Activated CD8-positive, alpha-beta T cell treated with anti-CD3 and anti-CD28 coated beads for 36 hours (primary cell): Measurements from ENCODE around the gene ADAMTS4. TPM values are rescaled to one million over a fixed set of nuclear protein-coding genes. Genes with fewer than 3 reads are reported as not detected.

Experiments used
- ATAC-seq: fragments of 200-7000 bp; cut with Tn5 transposase; one replicate; pipeline ENCODE4 v1.10.0; 2021; ENCODE audit warnings: mild to moderate bottlenecking, moderate library complexity
- CTCF ChIA-PET: fragments of 350-600 bp; sonication (Branson Sonifier 250); formaldehyde crosslinking; loops from one replicate; lab custom pipeline; 2021; ENCODE audit warnings: antibody characterized with exemption; lab: Charles Lee
- POLR2A ChIA-PET: fragments of 350-600 bp; sonication (Branson Sonifier 250); formaldehyde crosslinking; loops from one replicate; lab custom pipeline; 2021; ENCODE audit warnings: antibody characterized with exemption; lab: Charles Lee
- DNase-seq: peaks from one replicate; pipeline ENCODE4 v3.0.0-alpha.2; 2020
- H3K27ac Mint-ChIP-seq: one replicate; pipeline ENCODE4 v1.8.0; 2021; ENCODE audit warnings: mild to moderate bottlenecking, mixed read lengths
- H3K27me3 Mint-ChIP-seq: one replicate; pipeline ENCODE4 v1.8.0; 2021; ENCODE audit warnings: mixed read lengths
- H3K36me3 Mint-ChIP-seq: one replicate; pipeline ENCODE4 v1.8.0; 2021; ENCODE audit warnings: low read depth, mixed read lengths
- H3K4me1 Mint-ChIP-seq: one replicate; pipeline ENCODE4 v1.8.0; 2021; ENCODE audit warnings: low read depth, mixed read lengths
- H3K4me3 Mint-ChIP-seq: one replicate; pipeline ENCODE4 v1.8.0; 2021; ENCODE audit warnings: mild to moderate bottlenecking, moderate library complexity, mixed read lengths
- H3K9me3 Mint-ChIP-seq: one replicate; pipeline ENCODE4 v1.8.0; 2021; ENCODE audit warnings: mixed read lengths
- CTCF ChIP-seq: fragments of 200-600 bp; IDR thresholded peaks from one replicate; pipeline ENCODE4 v1.8.0; 2022; ENCODE audit warnings: antibody characterized with exemption, mild to moderate bottlenecking
- intact Hi-C: fragments of 100-400 bp; cut with micrococcal nuclease; formaldehyde crosslinking; loops from one replicate; pipeline ENCODE4 v1.10.0; 2022
- total RNA-seq, 2 experiments: library from RNA; stranded (reverse); gene quantifications; one replicate each; pipeline ENCODE4 v1.2.3, GENCODE V29; 2021

ADAMTS4 gene
- total RNA-seq, 2 experiments from 2014 or later: 1.1 to 1.8 TPM

- Mint-ChIP-seq H3K27me3 (no peaks in the 10 kb centered on the region), H3K27ac (peak overlapping the region; percentile 1), H3K36me3 (peaks cover 21% of the 10 kb centered on the region), H3K4me1 (peaks cover 64% of the 10 kb centered on the region), H3K4me3 (no peak overlapping the region), H3K9me3 (no peaks in the 10 kb centered on the region)
- ChIA-PET CTCF (interaction anchor here (1.8 to 2.9 kb wide), 3 partner anchors 10 to 46 kb away, joined by 4 to 50 read pairs (median 16); partner anchors contain the start of genes NIT1, PFDN2 and UFC1), POLR2A (interaction anchor here (0.8 to 6.5 kb wide), 3 partner anchors 9 to 45 kb away, joined by 3 to 46 read pairs (median 34); partner anchors contain the start of genes B4GALT3 and UFC1)
- DNase-seq (no peak), ATAC-seq (no peak)
- intact Hi-C loops: no loop called here
- no peak for TF ChIP-seq CTCF
Observed at GRCh38 chr1:161163793-161164192, 35.1 kb downstream of the ADAMTS4 start.

- ChIA-PET CTCF (interaction anchor here (1.6 to 1.8 kb wide), 3 partner anchors 45 to 128 kb away, joined by 3 to 7 read pairs (median 4); partner anchors contain the start of genes NIT1, PFDN2 and TOMM40L), POLR2A (interaction anchor here (0.9 to 6.5 kb wide), 3 partner anchors 13 to 96 kb away, joined by 3 to 46 read pairs (median 4); partner anchors contain the start of genes B4GALT3 and PCP4L1)
- H3K4me1 Mint-ChIP-seq: peaks cover 65% of the 10 kb centered on the region
- peaks cover 24% of the 10 kb centered on the region for H3K36me3 Mint-ChIP-seq
- H3K27me3 Mint-ChIP-seq: no peaks in the 10 kb centered on the region
- no peak for ATAC-seq
- H3K27ac Mint-ChIP-seq: no peak overlapping the region
- no peak for DNase-seq
- intact Hi-C loops: no loop called here
- TF ChIP-seq CTCF: no peak
- H3K4me3 Mint-ChIP-seq: no peak overlapping the region
- H3K9me3 Mint-ChIP-seq: no peaks in the 10 kb centered on the region
Observed at GRCh38 chr1:161162806-161163205, 36.0 kb downstream of the ADAMTS4 start.

GRCh38 chr1:161162052-161162451, 36.8 kb downstream of the ADAMTS4 start:
- DNase-seq (no peak), ATAC-seq (no peak)
- TF ChIP-seq CTCF: no peak
- no peaks in the 10 kb centered on the region for H3K9me3 Mint-ChIP-seq
- CTCF ChIA-PET: interaction anchor here (1.6 to 1.8 kb wide), 3 partner anchors 44 to 129 kb away, joined by 3 to 7 read pairs (median 4); partner anchors contain the start of genes NIT1, PFDN2 and TOMM40L
- no peaks in the 10 kb centered on the region for H3K27me3 Mint-ChIP-seq
- H3K4me1 Mint-ChIP-seq: peaks cover 60% of the 10 kb centered on the region
- peaks cover 27% of the 10 kb centered on the region for H3K36me3 Mint-ChIP-seq
- POLR2A ChIA-PET: interaction anchor here (0.7 to 1.2 kb wide), 6 partner anchors 20 to 117 kb away, joined by 3 to 4 read pairs (median 3); partner anchors contain the start of genes NDUFS2 and PCP4L1
- H3K4me3 Mint-ChIP-seq: peak overlapping the region; percentile 3
- intact Hi-C loops: no loop called here
- H3K27ac Mint-ChIP-seq: peak overlapping the region; percentile 9

GRCh38 chr1:161161652-161162051, 37.2 kb downstream of the ADAMTS4 start:
- no peaks in the 10 kb centered on the region for H3K27me3 Mint-ChIP-seq

More at GRCh38 chr1:161161652-161162051, 37.2 kb downstream of the ADAMTS4 start:
- ATAC-seq (no peak), DNase-seq (no peak)
- Mint-ChIP-seq H3K36me3 (peaks cover 30% of the 10 kb centered on the region), H3K27ac (no peak overlapping the region), H3K4me1 (peaks cover 58% of the 10 kb centered on the region), H3K4me3 (peak overlapping the region; percentile 3), H3K9me3 (no peaks in the 10 kb centered on the region)
- intact Hi-C loops: no loop called here
- TF ChIP-seq CTCF: no peak
- POLR2A ChIA-PET: interaction anchor here (0.7 to 1.2 kb wide), 5 partner anchors 19 to 117 kb away, joined by 3 read pairs; partner anchors contain the start of gene NDUFS2
- CTCF ChIA-PET: interaction anchor here (1.6 to 1.8 kb wide), 2 partner anchors 65 to 129 kb away, joined by 3 to 7 read pairs; partner anchors contain the start of gene TOMM40L
